Central memory CD8-positive, alpha-beta T cell (primary cell): ENCODE measurements around the gene XCR1.
A peak's percentile ranks its signal among the peaks of the same experiment; 100 is the strongest.
"Not testable (repeated sequence)": the region's sequence is repeated elsewhere in the genome, so short reads cannot be mapped to it uniquely, and the experiment has no call there.

Experiments
- ATAC-seq: fragments of 150-1000 bp; cut with Tn5 transposase; replicated peaks from 2 replicates; pipeline ENCODE4 v1.10.0; 2022; ENCODE audit warnings: mild to moderate bottlenecking, moderate FRiP score, moderate number of reproducible peaks; ENCODE audit not compliant: poor library complexity, severe bottlenecking; ENCODE audit errors: extremely low read depth
- DNase-seq, 2 donors: peaks; one replicate each; pipeline ENCODE4 v3.0.0; 2021; ENCODE audit warnings: low spot score in 2 of 2
- H3K27ac Mint-ChIP-seq: one replicate; pipeline ENCODE4 v1.8.0; 2022; ENCODE audit warnings: low read depth, mild to moderate bottlenecking, moderate library complexity, mixed read lengths
- H3K27me3 Mint-ChIP-seq: one replicate; pipeline ENCODE4 v1.8.0; 2022; ENCODE audit warnings: mixed read lengths
- H3K36me3 Mint-ChIP-seq: one replicate; pipeline ENCODE4 v1.8.0; 2022; ENCODE audit warnings: mild to moderate bottlenecking, moderate library complexity, mixed read lengths; ENCODE audit not compliant: insufficient read depth
- H3K4me1 Mint-ChIP-seq: one replicate; pipeline ENCODE4 v1.8.0; 2022; ENCODE audit warnings: mixed read lengths
- H3K4me3 Mint-ChIP-seq: one replicate; pipeline ENCODE4 v1.8.0; 2022; ENCODE audit warnings: mild to moderate bottlenecking, moderate library complexity, mixed read lengths
- H3K9me3 Mint-ChIP-seq: one replicate; pipeline ENCODE4 v1.8.0; 2022; ENCODE audit warnings: mixed read lengths

Gene XCR1

GRCh38 chr3:46013316-46014094 lies 13.8 kb downstream of the XCR1 start:
- Mint-ChIP-seq H3K27me3 (no peaks in the 10 kb centered on the region), H3K27ac (no peak overlapping the region), H3K36me3 (peaks cover 1% of the 10 kb centered on the region), H3K4me3 (no peak overlapping the region), H3K4me1 (peaks cover 22% of the 10 kb centered on the region), H3K9me3 (no peaks in the 10 kb centered on the region)
- ATAC-seq (no peak), DNase-seq (no peak)

- H3K27me3 Mint-ChIP-seq: no peaks in the 10 kb centered on the region
- no peak overlapping the region for H3K4me3 Mint-ChIP-seq
- no peak for ATAC-seq
- H3K27ac Mint-ChIP-seq: no peak overlapping the region
- no peak for DNase-seq
- H3K36me3 Mint-ChIP-seq: peaks cover 1% of the 10 kb centered on the region
- peaks cover 19% of the 10 kb centered on the region for H3K4me1 Mint-ChIP-seq
- no peaks in the 10 kb centered on the region for H3K9me3 Mint-ChIP-seq
Measured at GRCh38 chr3:46012246-46012645, 15.0 kb downstream of the XCR1 start.

GRCh38 chr3:46010519-46011113 lies 16.7 kb downstream of the XCR1 start:
- Mint-ChIP-seq H3K27ac (no peak overlapping the region), H3K27me3 (no peaks in the 10 kb centered on the region), H3K36me3 (peaks cover 1% of the 10 kb centered on the region), H3K9me3 (no peaks in the 10 kb centered on the region), H3K4me1 (peaks cover 16% of the 10 kb centered on the region), H3K4me3 (no peak overlapping the region)
- ATAC-seq: no peak
- DNase-seq: no peak

GRCh38 chr3:46008058-46008457 lies 19.2 kb downstream of the XCR1 start:
- H3K4me1 Mint-ChIP-seq: peaks cover 11% of the 10 kb centered on the region
- no peak for DNase-seq
- no peaks in the 10 kb centered on the region for H3K36me3 Mint-ChIP-seq
- H3K9me3 Mint-ChIP-seq: no peaks in the 10 kb centered on the region
- H3K27ac Mint-ChIP-seq: no peak overlapping the region
- H3K27me3 Mint-ChIP-seq: no peaks in the 10 kb centered on the region
- ATAC-seq: no peak
- H3K4me3 Mint-ChIP-seq: no peak overlapping the region

GRCh38 chr3:46007280-46007679 lies 20.0 kb downstream of the XCR1 start:
- Mint-ChIP-seq H3K27me3 (no peaks in the 10 kb centered on the region), H3K27ac (no peak overlapping the region), H3K4me1 (peaks cover 4% of the 10 kb centered on the region), H3K4me3 (no peak overlapping the region), H3K36me3 (no peaks in the 10 kb centered on the region), H3K9me3 (no peaks in the 10 kb centered on the region)
- DNase-seq (no peak), ATAC-seq (no peak)

- DNase-seq (no peak), ATAC-seq (no peak)
- Mint-ChIP-seq H3K9me3 (no peaks in the 10 kb centered on the region), H3K27ac (no peak overlapping the region), H3K4me1 (peaks cover 4% of the 10 kb centered on the region), H3K27me3 (no peaks in the 10 kb centered on the region), H3K36me3 (no peaks in the 10 kb centered on the region), H3K4me3 (no peak overlapping the region)
Measured at GRCh38 chr3:46006238-46007032, 20.8 kb downstream of the XCR1 start.

GRCh38 chr3:46003706-46004105 lies 23.6 kb downstream of the XCR1 start:
- H3K4me1 Mint-ChIP-seq, H3K36me3 Mint-ChIP-seq, H3K9me3 Mint-ChIP-seq, DNase-seq, ATAC-seq, H3K27ac Mint-ChIP-seq, H3K4me3 Mint-ChIP-seq, H3K27me3 Mint-ChIP-seq: not testable (repeated sequence)

- Mint-ChIP-seq H3K9me3 (no peaks in the 10 kb centered on the region), H3K27ac (no peak overlapping the region), H3K27me3 (no peaks in the 10 kb centered on the region), H3K4me1 (peaks cover 9% of the 10 kb centered on the region), H3K36me3 (no peaks in the 10 kb centered on the region), H3K4me3 (no peak overlapping the region)
- no peak for DNase-seq
- no peak for ATAC-seq
Measured at GRCh38 chr3:46001178-46001577, 26.1 kb downstream of the XCR1 start.

GRCh38 chr3:45997942-45998341 lies 29.3 kb downstream of the XCR1 start:
- Mint-ChIP-seq H3K36me3 (peaks cover 2% of the 10 kb centered on the region), H3K9me3 (no peaks in the 10 kb centered on the region), H3K27ac (no peak overlapping the region), H3K27me3 (no peaks in the 10 kb centered on the region), H3K4me1 (peaks cover 18% of the 10 kb centered on the region), H3K4me3 (no peak overlapping the region)
- ATAC-seq (no peak), DNase-seq (no peak)

- not testable (repeated sequence) for ATAC-seq, H3K27ac Mint-ChIP-seq, H3K27me3 Mint-ChIP-seq, H3K4me3 Mint-ChIP-seq, H3K36me3 Mint-ChIP-seq, DNase-seq, H3K9me3 Mint-ChIP-seq
- H3K4me1 Mint-ChIP-seq: peaks cover 23% of the 10 kb centered on the region
Measured at GRCh38 chr3:45997499-45997898, 29.8 kb downstream of the XCR1 start.

GRCh38 chr3:45995236-45996192 lies 31.8 kb downstream of the XCR1 start, which contains the start of gene FYCO1:
Gene FYCO1 (minus strand): TSS chr3:45995824. CDS start chr3:45984910, 10,914 bp downstream.
- peaks cover 39% of the 10 kb centered on the region for H3K4me1 Mint-ChIP-seq
- H3K4me3 Mint-ChIP-seq: peak within 1 kb of the TSS; percentile 80
- H3K9me3 Mint-ChIP-seq: no peaks in the 10 kb centered on the region
- H3K27ac Mint-ChIP-seq: peak within 1 kb of the TSS; percentile 70
- ATAC-seq (peak; percentile 75), DNase-seq (peak; percentile 71 to 72)
- no peaks in the 10 kb centered on the region for H3K27me3 Mint-ChIP-seq
- H3K36me3 Mint-ChIP-seq: peaks cover 2% of the 10 kb centered on the region
